GM19035 (cell line): ENCODE results near the gene PNP.
"Not testable (repeated sequence)": the region's sequence is repeated elsewhere in the genome, so short reads cannot be mapped to it uniquely, and the experiment has no call there.

Source experiments
- ATAC-seq: cut with Tn5 transposase; IDR thresholded peaks from one replicate; pipeline ENCODE4 v1.9.1; 2021; ENCODE audit not compliant: unreplicated experiment

PNP gene

GRCh38 chr14:20469242-20469889, at the start of gene PNP:
PNP (plus strand) TSS chr14:20469406; CDS start chr14:20469525, 119 bp downstream.
- peak; percentile 95 for ATAC-seq

GRCh38 chr14:20419419-20419818, 49.8 kb upstream of the PNP start:
- no peak for ATAC-seq

GRCh38 chr14:20421267-20421666, 47.9 kb upstream of the PNP start:
- ATAC-seq = no peak

- no peak for ATAC-seq
Observed at GRCh38 chr14:20422886-20423285, 46.3 kb upstream of the PNP start.

GRCh38 chr14:20424851-20425250, 44.4 kb upstream of the PNP start:
- no peak for ATAC-seq

- ATAC-seq = peak; percentile 63
Observed at GRCh38 chr14:20427231-20428009, 41.8 kb upstream of the PNP start.

- ATAC-seq = peak; percentile 16
Observed at GRCh38 chr14:20428010-20428365, 41.2 kb upstream of the PNP start.

GRCh38 chr14:20428802-20429201, 40.4 kb upstream of the PNP start:
- ATAC-seq = no peak

- ATAC-seq = no peak
Observed at GRCh38 chr14:20429801-20430669, 39.2 kb upstream of the PNP start.

GRCh38 chr14:20434701-20435581, 34.3 kb upstream of the PNP start:
- ATAC-seq = no peak

- no peak for ATAC-seq
Observed at GRCh38 chr14:20435582-20436362, 33.4 kb upstream of the PNP start, which contains the start of gene KLHL33. KLHL33 (minus strand) TSS chr14:20436166; CDS start chr14:20435811, 355 bp downstream.

GRCh38 chr14:20436363-20436755, 32.8 kb upstream of the PNP start:
- no peak for ATAC-seq

- ATAC-seq = no peak
Observed at GRCh38 chr14:20438664-20439063, 30.5 kb upstream of the PNP start.

- ATAC-seq = no peak
Observed at GRCh38 chr14:20440465-20440864, 28.7 kb upstream of the PNP start.

- ATAC-seq = no peak
Observed at GRCh38 chr14:20440882-20441281, 28.3 kb upstream of the PNP start.

- ATAC-seq = no peak
Observed at GRCh38 chr14:20441461-20441860, 27.7 kb upstream of the PNP start.

GRCh38 chr14:20443650-20444049, 25.6 kb upstream of the PNP start:
- ATAC-seq = not testable (repeated sequence)

GRCh38 chr14:20446889-20447288, 22.3 kb upstream of the PNP start:
- ATAC-seq = no peak

GRCh38 chr14:20452831-20453230, 16.4 kb upstream of the PNP start:
- ATAC-seq = not testable (repeated sequence)
